ENCODE data around the gene CBX6.

DNA sequence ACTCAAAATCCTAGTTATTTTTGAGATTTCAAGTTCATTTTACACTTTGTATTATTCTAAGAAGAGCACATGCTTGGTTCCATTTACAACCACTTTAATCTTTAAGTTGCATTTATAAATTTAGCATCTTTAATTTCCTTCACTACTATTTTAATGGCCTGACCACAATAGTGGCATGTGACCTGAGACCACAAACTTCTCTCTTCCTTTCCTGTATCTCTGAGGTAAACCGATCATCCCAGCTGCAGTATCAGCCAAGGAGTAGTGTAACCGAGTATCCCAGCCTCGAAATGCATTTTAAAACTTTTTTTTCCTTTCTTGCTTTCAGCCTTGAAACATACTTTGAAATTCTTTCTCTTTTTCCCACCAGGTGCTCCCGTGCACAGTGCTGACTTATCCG, 28.7 kb upstream of the CBX6 start:
- no peak for TF ChIP-seq EZH2 (IDR thresholded peaks at IDR 0.05; ENCODE audit: low read length)
- TF ChIP-seq, protein P1, sequence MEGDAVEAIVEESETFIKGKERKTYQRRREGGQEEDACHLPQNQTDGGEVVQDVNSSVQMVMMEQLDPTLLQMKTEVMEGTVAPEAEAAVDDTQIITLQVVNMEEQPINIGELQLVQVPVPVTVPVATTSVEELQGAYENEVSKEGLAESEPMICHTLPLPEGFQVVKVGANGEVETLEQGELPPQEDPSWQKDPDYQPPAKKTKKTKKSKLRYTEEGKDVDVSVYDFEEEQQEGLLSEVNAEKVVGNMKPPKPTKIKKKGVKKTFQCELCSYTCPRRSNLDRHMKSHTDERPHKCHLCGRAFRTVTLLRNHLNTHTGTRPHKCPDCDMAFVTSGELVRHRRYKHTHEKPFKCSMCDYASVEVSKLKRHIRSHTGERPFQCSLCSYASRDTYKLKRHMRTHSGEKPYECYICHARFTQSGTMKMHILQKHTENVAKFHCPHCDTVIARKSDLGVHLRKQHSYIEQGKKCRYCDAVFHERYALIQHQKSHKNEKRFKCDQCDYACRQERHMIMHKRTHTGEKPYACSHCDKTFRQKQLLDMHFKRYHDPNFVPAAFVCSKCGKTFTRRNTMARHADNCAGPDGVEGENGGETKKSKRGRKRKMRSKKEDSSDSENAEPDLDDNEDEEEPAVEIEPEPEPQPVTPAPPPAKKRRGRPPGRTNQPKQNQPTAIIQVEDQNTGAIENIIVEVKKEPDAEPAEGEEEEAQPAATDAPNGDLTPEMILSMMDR (optimal IDR thresholded peaks at IDR 0.05 in 1 of 3, IDR thresholded peaks at IDR 0.05 in 1 of 3, conservative IDR thresholded peaks at IDR 0.05 in 1 of 3; ENCODE audit: extremely low read depth in 1 of 3, insufficient read depth in 2 of 3, low read length in 3 of 3): no peak
